ENCODE data around the gene HOXD13.

The HOXD13 gene

DNA sequence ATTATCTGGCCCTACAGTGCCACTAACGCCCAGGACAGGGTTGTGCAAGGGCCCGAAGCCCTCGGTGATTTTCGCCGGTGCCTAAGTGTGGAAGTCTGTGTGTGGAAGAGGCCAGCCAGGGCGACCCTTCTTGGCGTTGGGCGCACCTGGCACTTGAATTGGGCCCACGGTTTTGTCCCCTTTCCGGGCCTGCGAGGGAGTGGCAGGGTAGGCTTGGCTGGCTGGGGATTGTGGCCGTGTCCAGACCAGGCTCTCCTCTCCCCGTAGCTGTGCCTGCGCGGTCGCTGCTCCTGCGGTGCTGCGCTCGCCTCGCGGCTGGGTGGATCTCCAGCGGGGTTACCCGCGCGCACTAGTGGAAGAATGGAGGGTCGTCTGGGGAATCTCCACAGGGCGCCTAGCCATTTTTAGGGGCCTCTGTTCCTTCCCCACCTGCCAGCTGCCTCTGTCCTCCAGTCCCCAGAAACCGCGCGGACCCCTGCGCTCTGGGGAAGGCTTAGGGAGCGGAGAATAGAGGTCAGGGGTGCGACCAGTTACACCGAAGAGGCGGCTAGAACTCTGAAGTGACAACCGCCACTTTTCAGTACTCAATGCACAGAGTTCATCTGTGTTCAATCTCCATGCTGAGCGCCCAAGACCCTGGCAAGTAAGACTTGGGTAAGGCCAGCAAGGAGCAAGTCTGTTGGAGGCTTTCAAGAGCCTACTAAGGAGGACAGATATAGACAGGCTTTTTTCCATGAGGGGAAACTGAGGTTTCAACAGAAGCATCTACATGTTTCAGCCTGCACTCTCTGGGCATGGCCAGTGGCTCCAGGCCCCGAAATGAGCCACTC lies 24.7 kb upstream of the HOXD13 start:
- DNase-seq (ENCODE audit: low spot score) (no peak), ATAC-seq (ENCODE audit: low read depth) (no peak)
- peaks cover 4% of the 10 kb centered on the region for H3K27me3 ChIP-seq (ENCODE audit: insufficient read depth, poor library complexity, severe bottlenecking)
- no peaks in the 10 kb centered on the region for H3K36me3 ChIP-seq (ENCODE audit: low read depth)
- no peak overlapping the region for H3K27ac ChIP-seq (ENCODE audit: poor library complexity, severe bottlenecking)
- no peaks in the 10 kb centered on the region for H3K4me1 ChIP-seq (ENCODE audit: insufficient read depth, poor library complexity, severe bottlenecking)
- TF ChIP-seq, protein P1, sequence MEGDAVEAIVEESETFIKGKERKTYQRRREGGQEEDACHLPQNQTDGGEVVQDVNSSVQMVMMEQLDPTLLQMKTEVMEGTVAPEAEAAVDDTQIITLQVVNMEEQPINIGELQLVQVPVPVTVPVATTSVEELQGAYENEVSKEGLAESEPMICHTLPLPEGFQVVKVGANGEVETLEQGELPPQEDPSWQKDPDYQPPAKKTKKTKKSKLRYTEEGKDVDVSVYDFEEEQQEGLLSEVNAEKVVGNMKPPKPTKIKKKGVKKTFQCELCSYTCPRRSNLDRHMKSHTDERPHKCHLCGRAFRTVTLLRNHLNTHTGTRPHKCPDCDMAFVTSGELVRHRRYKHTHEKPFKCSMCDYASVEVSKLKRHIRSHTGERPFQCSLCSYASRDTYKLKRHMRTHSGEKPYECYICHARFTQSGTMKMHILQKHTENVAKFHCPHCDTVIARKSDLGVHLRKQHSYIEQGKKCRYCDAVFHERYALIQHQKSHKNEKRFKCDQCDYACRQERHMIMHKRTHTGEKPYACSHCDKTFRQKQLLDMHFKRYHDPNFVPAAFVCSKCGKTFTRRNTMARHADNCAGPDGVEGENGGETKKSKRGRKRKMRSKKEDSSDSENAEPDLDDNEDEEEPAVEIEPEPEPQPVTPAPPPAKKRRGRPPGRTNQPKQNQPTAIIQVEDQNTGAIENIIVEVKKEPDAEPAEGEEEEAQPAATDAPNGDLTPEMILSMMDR (IDR thresholded peaks at IDR 0.05; ENCODE audit: poor library complexity, severe bottlenecking) = no peak
- H3K4me3 ChIP-seq (ENCODE audit: severe bottlenecking) = no peak overlapping the region
- H3K9me3 ChIP-seq (ENCODE audit: severe bottlenecking) = no peaks in the 10 kb centered on the region

DNA sequence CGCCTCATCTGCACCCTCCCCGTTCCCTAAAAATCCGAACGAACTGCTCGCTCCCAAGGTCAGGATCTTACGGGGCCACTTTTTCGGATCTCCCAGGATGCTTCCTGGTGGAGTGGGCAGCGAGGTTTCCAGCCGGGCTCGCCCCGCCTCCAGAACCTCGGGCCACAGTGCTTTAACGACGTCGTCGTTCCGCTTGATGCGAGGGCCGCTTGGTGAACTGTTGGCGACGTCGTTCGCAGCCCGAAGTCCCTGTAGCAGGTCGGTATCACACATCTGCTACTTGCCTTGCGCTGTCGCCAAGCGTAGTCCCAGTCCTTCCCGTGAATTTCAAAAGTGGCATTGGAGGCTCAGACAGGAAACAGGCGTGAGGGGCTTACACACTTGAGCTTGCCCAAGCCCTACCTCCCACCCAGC lies 24.1 kb upstream of the HOXD13 start:
- DNase-seq (ENCODE audit: low spot score) = no peak
- TF ChIP-seq, protein P1 (IDR thresholded peaks at IDR 0.05; ENCODE audit: poor library complexity, severe bottlenecking) = no peak
- ATAC-seq (ENCODE audit: low read depth) = no peak
- H3K4me1 ChIP-seq (ENCODE audit: insufficient read depth, poor library complexity, severe bottlenecking) = no peaks in the 10 kb centered on the region
- peaks cover 6% of the 10 kb centered on the region for H3K27me3 ChIP-seq (ENCODE audit: insufficient read depth, poor library complexity, severe bottlenecking)
- no peaks in the 10 kb centered on the region for H3K9me3 ChIP-seq (ENCODE audit: severe bottlenecking)
- no peak overlapping the region for H3K27ac ChIP-seq (ENCODE audit: poor library complexity, severe bottlenecking)
- H3K4me3 ChIP-seq (ENCODE audit: severe bottlenecking) = no peak overlapping the region
- no peaks in the 10 kb centered on the region for H3K36me3 ChIP-seq (ENCODE audit: low read depth)

DNA sequence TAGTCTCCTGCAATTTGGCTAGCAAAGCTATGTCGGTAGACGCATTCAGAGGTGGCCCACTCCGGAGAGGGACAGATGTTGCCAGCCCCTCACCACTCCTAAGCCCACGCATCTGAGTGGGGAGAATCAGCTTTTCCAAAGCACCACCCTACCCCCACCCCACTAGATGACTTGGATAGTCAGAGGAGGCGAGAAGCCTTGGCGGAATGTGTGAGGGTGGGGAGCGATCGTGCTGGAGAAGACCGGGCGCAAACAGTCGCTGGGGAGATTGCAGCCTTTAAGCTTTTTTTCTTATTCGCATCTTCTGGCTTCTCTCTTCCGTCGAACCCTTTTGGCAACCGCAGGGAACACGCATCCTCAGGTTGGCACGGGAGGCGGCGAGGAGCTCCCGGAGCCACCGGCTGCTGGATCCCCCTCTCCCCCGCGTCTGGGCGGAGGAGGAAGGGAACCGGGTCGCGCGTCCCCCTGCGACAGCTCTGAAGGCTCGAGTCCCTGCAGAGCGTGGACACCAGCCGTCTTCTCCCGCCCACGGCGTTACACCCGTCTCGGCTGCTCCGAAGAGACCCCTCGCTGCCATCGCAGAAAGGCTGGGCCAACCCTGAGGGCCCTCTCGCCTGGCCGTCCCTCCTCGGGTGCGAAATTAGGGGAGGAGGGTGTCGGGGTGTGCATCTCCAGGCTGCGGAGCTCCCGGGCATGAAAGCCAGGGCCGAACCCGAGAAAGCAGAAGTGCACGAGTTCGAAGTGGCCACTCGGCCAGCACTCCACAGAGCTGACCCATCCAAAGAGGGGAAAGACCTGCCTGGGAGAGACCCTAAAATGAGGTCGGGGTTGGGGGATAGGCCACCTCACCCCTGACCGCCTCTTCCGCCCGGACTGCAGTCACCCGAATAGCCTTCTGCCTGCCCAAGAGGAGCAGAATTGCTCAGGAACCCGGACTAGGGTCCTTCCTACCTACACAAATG lies 20.9 kb upstream of the HOXD13 start:
- ATAC-seq (ENCODE audit: low read depth) = no peak

DNA sequence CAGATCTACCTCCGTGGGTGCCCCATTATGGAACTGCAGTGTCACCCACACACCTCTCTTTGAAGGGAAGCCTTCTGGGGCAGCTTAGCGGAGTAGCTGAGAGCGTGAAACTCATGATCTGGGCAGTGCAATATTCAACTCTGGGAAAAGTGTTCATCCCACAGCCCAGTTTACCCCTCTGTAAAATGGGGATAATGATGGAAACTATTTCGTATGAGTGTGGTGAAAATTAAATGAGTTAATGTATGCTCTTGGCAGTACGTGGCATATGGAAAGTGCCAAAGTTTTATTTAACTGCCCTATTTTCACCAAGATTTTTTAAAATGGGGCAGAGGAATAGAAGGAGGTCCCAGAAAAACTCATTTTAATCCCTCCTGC lies 20.2 kb upstream of the HOXD13 start:
- TF ChIP-seq, protein P1 (IDR thresholded peaks at IDR 0.05; ENCODE audit: poor library complexity, severe bottlenecking) = no peak
- Histone ChIP-seq H3K4me1 (ENCODE audit: insufficient read depth, poor library complexity, severe bottlenecking) (no peaks in the 10 kb centered on the region), H3K9me3 (ENCODE audit: severe bottlenecking) (no peaks in the 10 kb centered on the region), H3K27ac (ENCODE audit: poor library complexity, severe bottlenecking) (no peak overlapping the region), H3K36me3 (ENCODE audit: low read depth) (no peaks in the 10 kb centered on the region), H3K4me3 (ENCODE audit: severe bottlenecking) (no peak overlapping the region), H3K27me3 (ENCODE audit: insufficient read depth, poor library complexity, severe bottlenecking) (peaks cover 29% of the 10 kb centered on the region)
- ATAC-seq (ENCODE audit: low read depth) (no peak), DNase-seq (ENCODE audit: low spot score) (no peak)

More for the DNA sequence above, 20.9 kb upstream of the HOXD13 start:
- no peaks in the 10 kb centered on the region for H3K4me1 ChIP-seq (ENCODE audit: insufficient read depth, poor library complexity, severe bottlenecking)
- peaks cover 24% of the 10 kb centered on the region for H3K27me3 ChIP-seq (ENCODE audit: insufficient read depth, poor library complexity, severe bottlenecking)
- H3K27ac ChIP-seq (ENCODE audit: poor library complexity, severe bottlenecking) = no peak overlapping the region
- no peaks in the 10 kb centered on the region for H3K9me3 ChIP-seq (ENCODE audit: severe bottlenecking)
- TF ChIP-seq, protein P1 (IDR thresholded peaks at IDR 0.05; ENCODE audit: poor library complexity, severe bottlenecking) = no peak
- no peaks in the 10 kb centered on the region for H3K36me3 ChIP-seq (ENCODE audit: low read depth)
- DNase-seq (ENCODE audit: low spot score) = no peak
- H3K4me3 ChIP-seq (ENCODE audit: severe bottlenecking) = no peak overlapping the region

Data from RWPE2 (cell line).